Heart left ventricle (tissue), 16 donors: ENCODE measurements around the gene TRRAP. TPM values are rescaled to one million over a fixed set of nuclear protein-coding genes. Genes with fewer than 3 reads are reported as not detected.
"Not testable (repeated sequence)": the region's sequence is repeated elsewhere in the genome, so short reads cannot be mapped to it uniquely, and the experiment has no call there.

Experiments
- ATAC-seq, 4 donors: fragments of 200-7000 bp; cut with Tn5 transposase; one replicate each; pipeline ENCODE4 v1.9.1; 2020 to 2022; ENCODE audit warnings: moderate library complexity in 4 of 4, mild to moderate bottlenecking in 3 of 4, moderate number of reproducible peaks in 1 of 4
- DNase-seq, 5 donors: peaks; one replicate each; pipeline ENCODE4 v3.0.0-alpha.2; 2020
- H3K27ac ChIP-seq, 12 donors: fragments of 200-600 bp; sonication (generic) in 4 of 12; one replicate each; pipeline versions ENCODE4 v1.5.0 to v1.8.0; 2016 to 2022; ENCODE audit warnings: mild to moderate bottlenecking in 2 of 12
- H3K27me3 ChIP-seq, 9 donors: fragments of 200-600 bp; sonication (generic) in 2 of 9; one replicate each; pipeline versions ENCODE4 v1.5.1 to v1.8.0; 2016 to 2022; ENCODE audit warnings: mild to moderate bottlenecking in 3 of 9
- H3K36me3 ChIP-seq, 9 donors: fragments of 200-600 bp; sonication (generic) in 2 of 9; one replicate each; pipeline versions ENCODE4 v1.5.0 to v1.8.0; 2018 to 2022; ENCODE audit warnings: mild to moderate bottlenecking in 2 of 9
- H3K4me1 ChIP-seq, 12 donors: fragments of 200-600 bp; sonication (generic) in 4 of 12; one replicate each; pipeline versions ENCODE4 v1.5.0 to v1.8.0; 2016 to 2022; ENCODE audit warnings: mild to moderate bottlenecking in 3 of 12
- H3K4me3 ChIP-seq, 12 donors: fragments of 200-600 bp; sonication (generic) in 4 of 12; one replicate each; pipeline versions ENCODE4 v1.5.0 to v1.8.0; 2017 to 2022; ENCODE audit warnings: mild to moderate bottlenecking in 9 of 12, moderate library complexity in 4 of 12
- H3K9me3 ChIP-seq, 12 donors: fragments of 200-600 bp; sonication (generic) in 4 of 12; one replicate each; pipeline versions ENCODE4 v1.5.0 to v1.8.0; 2016 to 2022; ENCODE audit warnings: mild to moderate bottlenecking in 1 of 12
- CTCF ChIP-seq, 12 donors: fragments of 200-600 bp; sonication (generic) in 4 of 12; IDR thresholded peaks; one replicate each; pipeline versions ENCODE4 v1.5.0 to v1.8.0; 2018 to 2022; ENCODE audit warnings: antibody characterized with exemption in 12 of 12, mild to moderate bottlenecking in 5 of 12
- POLR2A ChIP-seq, 2 donors: fragments of 450-650 bp; IDR thresholded peaks; one replicate each; pipeline ENCODE4 v1.6.1; 2017; ENCODE audit warnings: antibody characterized with exemption in 2 of 2, mild to moderate bottlenecking in 2 of 2, moderate library complexity in 2 of 2
- WGBS, 4 donors: extraction: QIAGEN DNeasy Blood & Tissue Kit in 2 of 4; methylation state at CpG; one replicate each; pipeline versions ENCODE4 v1.1.5 to v1.1.7; 2013 to 2018; 5-methylcytosine and 5-hydroxymethylcytosine counted together
- intact Hi-C, 10 donors: fragments of 100-400 bp; cut with DNase I; formaldehyde crosslinking; loops; one replicate each; pipeline versions ENCODE4 v1.11.1 to v1.14.2; 2022
- polyA plus RNA-seq, 2 donors: library from polyadenylated mRNA; stranded (reverse); fragments of 200-250 nt; gene quantifications; one replicate each; pipeline ENCODE4 v1.2.3, GENCODE V29; 2013
- total RNA-seq, 9 donors: library from RNA; depleted of rRNA in 2 of 9; stranded (reverse); fragments of >200 nt in 2 of 9; fragmentation: NEBNext Ultra II Directional in 3 of 9; extraction: Animal tissue kit (Norgen Biotek cat#: 25700) in 3 of 9; gene quantifications; one replicate each; pipeline versions ENCODE4 v1.1.0 to v1.2.4, GENCODE V29; 2016 to 2023
- donor health status: ischemic (EF 13 %, LVEDD 7.1; RV severe dilation, severe dysfunction).
- donor health status: healthy with polysubstance abuse.
- donor health status: DM: no; HTN: yes; CAD: no.
- donor health status: DM: no; HTN: no; CAD: no.
- donor health status: ischemic (EF 25% LVEDD 6.9; RV normal size, moderate dysfunction).
- donor health status: ischemic (EF 25% LVEDD 5.7; RV mildly dilated, moderate dysfunction).
- donor health status: healthy.
- donor health status: DM: yes; HTN: yes; CAD: no.
- donor health status: ischemic (EF 35%, LVEDD 5.7; RV mildly dilated, moderate dysfunction).
- donor health status: nonischemic (EF 11% LVEDD 7.7; RV severe dilation, severe dysfunction).
- donor health status: DM: yes; HTN: yes; CAD: no.
- donor health status: PGD.
- donor health status: ischemic (EF 29% LVEDD 5.4; RV normal size, mild dysfunction).
- donor health status: nonischemic (EF 23%, LVEDD 6.1; RV moderate dilation, normal function).

Gene TRRAP
- total and polyA plus RNA-seq, 11 donors = 9.2 to 29.6 (median 21.6) TPM

DNA sequence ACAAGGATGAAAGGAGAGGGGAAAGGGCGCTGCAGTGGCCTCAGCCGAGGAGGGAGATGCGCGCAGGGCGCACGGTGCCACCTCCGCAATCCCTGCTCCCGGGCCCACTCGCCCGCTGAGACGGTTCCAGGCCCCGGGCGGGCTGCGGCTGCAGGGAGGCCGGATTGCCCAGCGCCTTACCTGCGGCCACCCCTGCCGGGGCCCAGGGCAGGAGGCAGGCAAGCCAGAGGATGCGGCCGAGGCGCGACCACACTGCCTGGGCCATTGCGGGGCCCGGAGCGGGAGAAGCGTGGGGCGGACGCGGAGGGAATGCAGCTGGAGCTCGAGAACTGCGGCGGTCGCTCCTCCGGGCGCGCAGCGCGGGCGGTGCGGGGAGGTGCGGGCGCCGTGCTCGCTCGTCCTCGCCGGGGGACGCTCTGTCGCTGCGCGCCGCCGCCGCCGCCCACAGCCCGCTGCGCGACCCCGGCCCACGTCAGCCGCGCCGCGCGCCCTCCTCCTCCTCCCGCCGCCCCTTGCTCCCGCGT lies 8.7 kb upstream of the TRRAP start, which contains the start of gene TMEM130:
TMEM130 (minus strand) TSS at position 418 of the 524 bp plus-strand sequence; CDS start at position 265, 153 bp downstream.
- intact Hi-C loops = no loop called here
- ATAC-seq (no peak), DNase-seq (no peak)
- Histone ChIP-seq H3K4me1 (peaks cover 0 to 26% (median 5%) of the 10 kb centered on the region in 12 donors), H3K9me3 (no peaks in the 10 kb centered on the region), H3K27me3 (peaks cover 0 to 34% (median 21%) of the 10 kb centered on the region in 9 donors), H3K27ac (no peak within 1 kb of the TSS), H3K36me3 (no peaks in the 10 kb centered on the region), H3K4me3 (peak within 1 kb of the TSS in 10 of 12 donors; percentile 31 to 55 (median 44))
- WGBS, 4 donors = 0 to 2% (median 1%) methylated on average over 13 to 69 of the region's 69 CpGs
- TF ChIP-seq CTCF (IDR thresholded peaks at IDR 0.05) (no peak), POLR2A (IDR thresholded peaks at IDR 0.05) (no peak)

- intact Hi-C loops = no loop called here
- Histone ChIP-seq H3K36me3 (no peaks in the 10 kb centered on the region), H3K9me3 (no peaks in the 10 kb centered on the region), H3K4me1 (peaks cover 0 to 26% (median 5%) of the 10 kb centered on the region in 12 donors), H3K4me3 (peak overlapping the region in 10 of 12 donors; percentile 31 to 55 (median 44)), H3K27me3 (peaks cover 0 to 34% (median 21%) of the 10 kb centered on the region in 9 donors), H3K27ac (no peak overlapping the region)
- 1 to 4% (median 2%) methylated on average over 33 to 35 of the region's 35 CpGs for WGBS, 4 donors
- peak; percentile 45 to 67 (median 54) for DNase-seq
- TF ChIP-seq POLR2A (IDR thresholded peaks at IDR 0.05) (no peak), CTCF (IDR thresholded peaks at IDR 0.05) (no peak)
- peak in 3 of 4 donors; percentile 23 to 56 (median 50) for ATAC-seq
These were observed 8.1 kb upstream of the TRRAP start for GRCh38 chr7:98870121-98870651.

- TF ChIP-seq CTCF (IDR thresholded peaks at IDR 0.05) = no peak
- Histone ChIP-seq H3K36me3 (no peaks in the 10 kb centered on the region), H3K4me3 (peak overlapping the region in 1 of 12 donors; percentile 55), H3K4me1 (peaks cover 0 to 26% (median 5%) of the 10 kb centered on the region in 12 donors), H3K27ac (no peak overlapping the region), H3K9me3 (no peaks in the 10 kb centered on the region), H3K27me3 (peaks cover 0 to 34% (median 21%) of the 10 kb centered on the region in 9 donors)
- ATAC-seq (no peak), DNase-seq (no peak)
- 77 to 84% (median 83%) methylated on average over 14 to 17 of the region's 17 CpGs for WGBS, 4 donors
- intact Hi-C loops = no loop called here
These were observed 7.4 kb upstream of the TRRAP start for GRCh38 chr7:98870807-98871491.

DNA sequence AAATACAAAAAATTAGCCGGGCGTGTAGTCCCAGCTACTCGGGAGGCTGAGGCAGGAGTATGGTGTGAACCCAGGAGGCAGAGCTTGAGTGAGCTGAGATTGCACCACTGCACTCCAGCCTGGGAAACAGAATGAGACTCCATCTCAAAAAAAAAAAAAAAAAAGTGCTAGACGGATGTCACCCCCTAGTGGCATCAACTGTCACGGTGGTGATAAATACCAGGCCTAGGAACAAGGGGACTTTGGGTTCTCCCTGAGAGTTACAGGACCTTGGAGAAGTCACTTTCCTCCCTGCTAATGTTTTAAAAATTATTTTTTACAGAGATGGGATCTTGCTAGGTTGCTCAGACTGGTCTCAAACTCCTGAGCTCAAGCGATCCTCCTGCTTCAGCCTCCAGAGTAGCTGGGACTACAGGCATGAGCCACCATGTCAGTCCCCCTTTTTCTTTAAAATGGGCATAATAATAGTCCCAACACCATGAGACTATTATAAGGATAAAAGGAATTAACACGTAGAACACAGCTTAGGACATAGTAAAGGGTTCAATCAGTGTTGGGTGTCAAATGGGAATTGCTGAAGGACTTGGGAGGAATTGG lies 5.9 kb upstream of the TRRAP start:
- peak in 3 of 12 donors; percentile 19 to 21 (median 19) for TF ChIP-seq CTCF (IDR thresholded peaks at IDR 0.05)
- no peak for TF ChIP-seq POLR2A (IDR thresholded peaks at IDR 0.05)
- DNase-seq (no peak), ATAC-seq (no peak)
- no peaks in the 10 kb centered on the region for H3K36me3 ChIP-seq
- no peaks in the 10 kb centered on the region for H3K9me3 ChIP-seq
- intact Hi-C loops = no loop called here
- no peak overlapping the region for H3K27ac ChIP-seq
- H3K4me1 ChIP-seq = peaks cover 0 to 22% (median 5%) of the 10 kb centered on the region in 12 donors
- peaks cover 0 to 34% (median 21%) of the 10 kb centered on the region in 9 donors for H3K27me3 ChIP-seq
- 70 to 75% (median 75%) methylated on average over 7 of the region's 7 CpGs for WGBS, 4 donors
- H3K4me3 ChIP-seq = no peak overlapping the region

- intact Hi-C loops, H3K27ac ChIP-seq, H3K9me3 ChIP-seq, H3K4me3 ChIP-seq, H3K36me3 ChIP-seq, ATAC-seq, DNase-seq: not testable (repeated sequence)
- peaks cover 0 to 32% (median 21%) of the 10 kb centered on the region in 9 donors for H3K27me3 ChIP-seq
- H3K4me1 ChIP-seq = peaks cover 0 to 28% (median 5%) of the 10 kb centered on the region in 12 donors
- 70 to 83% (median 76%) methylated on average over 11 of the region's 11 CpGs for WGBS, 4 donors
These were observed 4.7 kb upstream of the TRRAP start for GRCh38 chr7:98873610-98874009.
